Adipocyte (in vitro differentiated cells): ENCODE results near the gene PDZK1.

ENCODE experiments used
- DNase-seq: peaks from one replicate; pipeline ENCODE4 v3.0.0-alpha.2; 2015; ENCODE audit warnings: low read depth
- H3K27me3 ChIP-seq: replicated peaks from 2 replicates; pipeline ENCODE4 v1.7.0; 2013; ENCODE audit warnings: mild to moderate bottlenecking, low read length, moderate library complexity; ENCODE audit not compliant: control insufficient read depth, insufficient read depth
- H3K36me3 ChIP-seq: 2 replicates; pipeline ENCODE4 v1.7.0; 2013; ENCODE audit warnings: low read length, mild to moderate bottlenecking, moderate library complexity; ENCODE audit not compliant: control insufficient read depth, insufficient read depth, severe bottlenecking
- H3K4me1 ChIP-seq: 2 replicates; pipeline ENCODE4 v1.7.0; 2013; ENCODE audit warnings: mild to moderate bottlenecking, low read length, moderate library complexity; ENCODE audit not compliant: control insufficient read depth, insufficient read depth
- H3K4me3 ChIP-seq: 2 replicates; pipeline ENCODE4 v1.7.0; 2013; ENCODE audit warnings: mild to moderate bottlenecking, low read length, moderate library complexity
- H3K9ac ChIP-seq: 2 replicates; pipeline ENCODE4 v1.7.0; 2013; ENCODE audit warnings: mild to moderate bottlenecking, low read length, moderate library complexity
- H3K9me3 ChIP-seq: 2 replicates; pipeline ENCODE4 v1.7.0; 2013; ENCODE audit warnings: mild to moderate bottlenecking, low read length, moderate library complexity; ENCODE audit not compliant: control insufficient read depth

PDZK1 gene

GRCh38 chr1:145706086-145706664 is 993 bp downstream of the PDZK1 start:
- DNase-seq: peak; percentile 53
- Histone ChIP-seq H3K36me3 (no peaks in the 10 kb centered on the region), H3K9ac (no peak overlapping the region), H3K27me3 (peaks cover 4% of the 10 kb centered on the region), H3K4me3 (no peak overlapping the region), H3K4me1 (peaks cover 19% of the 10 kb centered on the region), H3K9me3 (no peaks in the 10 kb centered on the region)

- H3K36me3 ChIP-seq: no peaks in the 10 kb centered on the region
- no peak for DNase-seq
- peaks cover 4% of the 10 kb centered on the region for H3K27me3 ChIP-seq
- peaks cover 19% of the 10 kb centered on the region for H3K4me1 ChIP-seq
- H3K9me3 ChIP-seq: no peaks in the 10 kb centered on the region
- no peak overlapping the region for H3K4me3 ChIP-seq
- no peak overlapping the region for H3K9ac ChIP-seq
These were observed 1.5 kb downstream of the PDZK1 start for GRCh38 chr1:145705622-145706021.

- Histone ChIP-seq H3K36me3 (no peaks in the 10 kb centered on the region), H3K9ac (no peak overlapping the region), H3K4me1 (peaks cover 21% of the 10 kb centered on the region), H3K9me3 (no peaks in the 10 kb centered on the region), H3K27me3 (peaks cover 11% of the 10 kb centered on the region), H3K4me3 (no peak overlapping the region)
- DNase-seq: no peak
These were observed 4.3 kb downstream of the PDZK1 start for GRCh38 chr1:145702826-145703225.

GRCh38 chr1:145702052-145702451 is 5.1 kb downstream of the PDZK1 start:
- H3K4me1 ChIP-seq: peaks cover 13% of the 10 kb centered on the region
- DNase-seq: no peak
- H3K9me3 ChIP-seq: no peaks in the 10 kb centered on the region
- H3K4me3 ChIP-seq: no peak overlapping the region
- H3K36me3 ChIP-seq: no peaks in the 10 kb centered on the region
- peaks cover 11% of the 10 kb centered on the region for H3K27me3 ChIP-seq
- no peak overlapping the region for H3K9ac ChIP-seq

- Histone ChIP-seq H3K27me3 (peaks cover 11% of the 10 kb centered on the region), H3K36me3 (no peaks in the 10 kb centered on the region), H3K4me1 (peaks cover 9% of the 10 kb centered on the region), H3K9ac (no peak overlapping the region), H3K9me3 (no peaks in the 10 kb centered on the region), H3K4me3 (no peak overlapping the region)
- peak; percentile 17 for DNase-seq
These were observed 5.8 kb downstream of the PDZK1 start for GRCh38 chr1:145701306-145701862.

- no peak overlapping the region for H3K9ac ChIP-seq
- no peak for DNase-seq
- no peaks in the 10 kb centered on the region for H3K36me3 ChIP-seq
- H3K27me3 ChIP-seq: peaks cover 7% of the 10 kb centered on the region
- no peak overlapping the region for H3K4me3 ChIP-seq
- H3K4me1 ChIP-seq: peaks cover 11% of the 10 kb centered on the region
- H3K9me3 ChIP-seq: no peaks in the 10 kb centered on the region
These were observed 10.6 kb downstream of the PDZK1 start for GRCh38 chr1:145696630-145696960.

GRCh38 chr1:145695821-145696629 is 11.1 kb downstream of the PDZK1 start:
- H3K36me3 ChIP-seq: no peaks in the 10 kb centered on the region
- H3K4me1 ChIP-seq: peaks cover 16% of the 10 kb centered on the region
- DNase-seq: no peak

GRCh38 chr1:145692785-145693443 is 14.3 kb downstream of the PDZK1 start:
- H3K36me3 ChIP-seq: no peaks in the 10 kb centered on the region

More at GRCh38 chr1:145695821-145696629, 11.1 kb downstream of the PDZK1 start:
- Histone ChIP-seq H3K9ac (no peak overlapping the region), H3K27me3 (peaks cover 7% of the 10 kb centered on the region), H3K4me3 (no peak overlapping the region), H3K9me3 (no peaks in the 10 kb centered on the region)

GRCh38 chr1:145690587-145691558 is 16.3 kb downstream of the PDZK1 start:
- Histone ChIP-seq H3K4me3 (peak overlapping the region; percentile 23), H3K9ac (no peak overlapping the region), H3K36me3 (no peaks in the 10 kb centered on the region), H3K4me1 (peaks cover 23% of the 10 kb centered on the region), H3K9me3 (no peaks in the 10 kb centered on the region), H3K27me3 (no peaks in the 10 kb centered on the region)
- peak; percentile 57 for DNase-seq

More at GRCh38 chr1:145692785-145693443, 14.3 kb downstream of the PDZK1 start:
- Histone ChIP-seq H3K4me3 (no peak overlapping the region), H3K27me3 (no peaks in the 10 kb centered on the region), H3K4me1 (peaks cover 23% of the 10 kb centered on the region), H3K9me3 (no peaks in the 10 kb centered on the region), H3K9ac (no peak overlapping the region)
- no peak for DNase-seq

- Histone ChIP-seq H3K4me3 (no peak overlapping the region), H3K9me3 (no peaks in the 10 kb centered on the region), H3K27me3 (no peaks in the 10 kb centered on the region), H3K36me3 (no peaks in the 10 kb centered on the region), H3K4me1 (peaks cover 23% of the 10 kb centered on the region), H3K9ac (no peak overlapping the region)
- DNase-seq: no peak
These were observed 17.2 kb downstream of the PDZK1 start for GRCh38 chr1:145689922-145690321.
